Body of pancreas (tissue), 4 donors: ENCODE results near the gene TEAD1.

Source experiments
- POLR2A ChIP-seq, 3 donors: fragments of 450-650 bp; IDR thresholded peaks; one replicate each; pipeline ENCODE4 v1.6.1; 2016; ENCODE audit warnings: antibody characterized with exemption in 3 of 3, mild to moderate bottlenecking in 2 of 3
- TF ChIP-seq, protein P1 (sequence below), 7 experiments: fragments of 450-650 bp in 4 of 7; fragments of 200-600 bp in 3 of 7; sonication (generic) in 3 of 7; IDR thresholded peaks; one replicate each; pipeline ENCODE4 v1.5.1; 2016 to 2019; ENCODE audit warnings: antibody characterized with exemption in 7 of 7

DNA sequence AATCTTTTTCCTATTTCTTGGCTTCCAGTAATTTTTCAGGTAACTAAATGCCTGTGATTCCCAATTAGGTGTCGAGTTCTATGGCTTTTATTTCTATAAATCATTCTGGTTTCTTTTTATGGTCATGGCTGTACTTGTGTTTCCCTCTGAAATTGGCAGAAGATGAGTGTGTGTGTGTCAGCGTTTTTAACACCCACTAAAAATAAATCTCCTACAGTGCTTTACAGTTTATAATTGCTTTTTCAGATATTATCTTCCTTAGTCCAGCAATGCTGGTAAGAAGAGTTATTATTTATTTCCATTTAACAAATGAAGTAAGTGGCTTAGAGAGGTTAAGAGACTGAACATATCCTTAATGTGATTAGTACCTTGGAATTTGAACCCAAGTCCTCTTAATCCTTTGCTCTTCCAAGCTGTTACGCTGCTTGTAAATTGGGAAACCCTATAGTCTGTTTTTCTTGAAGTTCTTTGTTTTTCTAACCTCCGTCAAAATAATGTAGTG lies 125.2 kb downstream of the TEAD1 start:
- TF ChIP-seq, protein P1, sequence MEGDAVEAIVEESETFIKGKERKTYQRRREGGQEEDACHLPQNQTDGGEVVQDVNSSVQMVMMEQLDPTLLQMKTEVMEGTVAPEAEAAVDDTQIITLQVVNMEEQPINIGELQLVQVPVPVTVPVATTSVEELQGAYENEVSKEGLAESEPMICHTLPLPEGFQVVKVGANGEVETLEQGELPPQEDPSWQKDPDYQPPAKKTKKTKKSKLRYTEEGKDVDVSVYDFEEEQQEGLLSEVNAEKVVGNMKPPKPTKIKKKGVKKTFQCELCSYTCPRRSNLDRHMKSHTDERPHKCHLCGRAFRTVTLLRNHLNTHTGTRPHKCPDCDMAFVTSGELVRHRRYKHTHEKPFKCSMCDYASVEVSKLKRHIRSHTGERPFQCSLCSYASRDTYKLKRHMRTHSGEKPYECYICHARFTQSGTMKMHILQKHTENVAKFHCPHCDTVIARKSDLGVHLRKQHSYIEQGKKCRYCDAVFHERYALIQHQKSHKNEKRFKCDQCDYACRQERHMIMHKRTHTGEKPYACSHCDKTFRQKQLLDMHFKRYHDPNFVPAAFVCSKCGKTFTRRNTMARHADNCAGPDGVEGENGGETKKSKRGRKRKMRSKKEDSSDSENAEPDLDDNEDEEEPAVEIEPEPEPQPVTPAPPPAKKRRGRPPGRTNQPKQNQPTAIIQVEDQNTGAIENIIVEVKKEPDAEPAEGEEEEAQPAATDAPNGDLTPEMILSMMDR (IDR thresholded peaks at IDR 0.05): no peak
- TF ChIP-seq POLR2A (IDR thresholded peaks at IDR 0.05): no peak
